NCI-H748 treated with DMSO at 0.1 percent for 48 hours (cell line): ENCODE data around the gene DNAH12.
"Not testable (repeated sequence)": the region's sequence is repeated elsewhere in the genome, so short reads cannot be mapped to it uniquely, and the experiment has no call there.

ENCODE experiments used
- DNase-seq: peaks from one replicate; lab custom pipeline; 2025; lab: John Stamatoyannopoulos, UW

Gene DNAH12

GRCh38 chr3:57402675-57403074 lies 141.5 kb downstream of the DNAH12 start:
- no peak for DNase-seq

- peak; percentile 61 for DNase-seq
These were observed 146.7 kb downstream of the DNAH12 start for GRCh38 chr3:57397175-57398026.

- DNase-seq = no peak
These were observed 150.2 kb downstream of the DNAH12 start for GRCh38 chr3:57393977-57394376.

- DNase-seq = no peak
These were observed 152.4 kb downstream of the DNAH12 start for GRCh38 chr3:57391767-57392166.

GRCh38 chr3:57389271-57389670 lies 154.9 kb downstream of the DNAH12 start:
- no peak for DNase-seq

GRCh38 chr3:57386307-57386706 lies 157.8 kb downstream of the DNAH12 start:
- no peak for DNase-seq

- no peak for DNase-seq
These were observed 158.6 kb downstream of the DNAH12 start for GRCh38 chr3:57385498-57385897.

- no peak for DNase-seq
These were observed 160.3 kb downstream of the DNAH12 start for GRCh38 chr3:57383838-57384237.

GRCh38 chr3:57383406-57383805 lies 160.7 kb downstream of the DNAH12 start:
- DNase-seq = no peak

- no peak for DNase-seq
These were observed 161.2 kb downstream of the DNAH12 start for GRCh38 chr3:57382933-57383332.

GRCh38 chr3:57370341-57370740 lies 173.8 kb downstream of the DNAH12 start:
- no peak for DNase-seq

GRCh38 chr3:57365089-57365488 lies 179.1 kb downstream of the DNAH12 start:
- DNase-seq = not testable (repeated sequence)

- DNase-seq = not testable (repeated sequence)
These were observed 187.9 kb downstream of the DNAH12 start for GRCh38 chr3:57356275-57356674.

- DNase-seq = no peak
These were observed 189.4 kb downstream of the DNAH12 start for GRCh38 chr3:57354768-57355167.

GRCh38 chr3:57350271-57350670 lies 193.9 kb downstream of the DNAH12 start:
- DNase-seq = no peak

GRCh38 chr3:57339071-57339642 lies 205.0 kb downstream of the DNAH12 start:
- DNase-seq = not testable (repeated sequence)

GRCh38 chr3:57338272-57339070 lies 205.7 kb downstream of the DNAH12 start:
- DNase-seq = not testable (repeated sequence)

- no peak for DNase-seq
These were observed 208.7 kb downstream of the DNAH12 start for GRCh38 chr3:57335283-57335938.

GRCh38 chr3:57331078-57331610 lies 213.0 kb downstream of the DNAH12 start:
- DNase-seq = peak; percentile 79

GRCh38 chr3:57326498-57326897 lies 217.6 kb downstream of the DNAH12 start:
- not testable (repeated sequence) for DNase-seq

- DNase-seq = no peak
These were observed 229.9 kb downstream of the DNAH12 start for GRCh38 chr3:57314204-57314603.
